Astrocyte of the hippocampus (primary cell): ENCODE measurements around the gene PARP4.
"Not testable (repeated sequence)": the region's sequence is repeated elsewhere in the genome, so short reads cannot be mapped to it uniquely, and the experiment has no call there.

Experiments
- DNase-seq: peaks from one replicate; pipeline ENCODE4 v3.0.0; 2011; ENCODE audit warnings: low read depth, low spot score

Gene PARP4

DNA sequence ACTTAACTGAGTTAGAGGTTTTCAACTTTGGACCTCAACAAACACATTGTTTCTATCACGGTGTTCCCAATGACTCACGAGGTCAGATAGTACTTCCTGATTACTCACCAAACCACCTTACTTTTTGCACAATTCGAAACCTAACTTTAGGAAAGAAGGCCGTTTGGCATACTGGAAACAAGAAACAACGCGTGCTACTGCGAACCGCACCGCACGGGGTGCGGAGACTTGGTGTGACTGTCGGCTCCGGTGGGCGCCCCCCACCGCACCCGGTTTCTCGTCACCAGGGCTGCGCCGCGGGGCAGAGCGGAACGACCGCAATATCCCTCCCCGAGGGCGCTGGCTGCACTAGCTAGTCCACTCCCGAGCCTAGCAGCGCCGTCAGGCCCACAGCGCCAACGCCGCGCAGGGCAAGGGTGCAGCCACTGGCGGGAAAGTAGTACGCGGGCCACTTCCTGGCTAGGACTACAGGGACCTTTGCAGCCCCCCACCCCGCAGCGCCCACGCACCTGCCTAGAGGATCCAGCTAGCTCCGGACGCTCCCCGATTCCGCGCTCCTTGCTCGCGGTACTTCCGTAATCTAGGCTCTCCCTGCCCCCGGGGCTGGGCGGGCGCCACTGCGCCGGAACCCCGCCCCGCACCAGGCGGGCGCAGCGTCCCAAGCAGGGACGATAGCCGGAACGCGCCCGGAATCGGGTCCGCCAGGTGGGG is at the start of gene PARP4:
PARP4 (minus strand) TSS at position 582 of the 711 bp plus-strand sequence. CDS start 9,002 bp downstream, outside the sequence.
- peak; percentile 92 for DNase-seq

DNA sequence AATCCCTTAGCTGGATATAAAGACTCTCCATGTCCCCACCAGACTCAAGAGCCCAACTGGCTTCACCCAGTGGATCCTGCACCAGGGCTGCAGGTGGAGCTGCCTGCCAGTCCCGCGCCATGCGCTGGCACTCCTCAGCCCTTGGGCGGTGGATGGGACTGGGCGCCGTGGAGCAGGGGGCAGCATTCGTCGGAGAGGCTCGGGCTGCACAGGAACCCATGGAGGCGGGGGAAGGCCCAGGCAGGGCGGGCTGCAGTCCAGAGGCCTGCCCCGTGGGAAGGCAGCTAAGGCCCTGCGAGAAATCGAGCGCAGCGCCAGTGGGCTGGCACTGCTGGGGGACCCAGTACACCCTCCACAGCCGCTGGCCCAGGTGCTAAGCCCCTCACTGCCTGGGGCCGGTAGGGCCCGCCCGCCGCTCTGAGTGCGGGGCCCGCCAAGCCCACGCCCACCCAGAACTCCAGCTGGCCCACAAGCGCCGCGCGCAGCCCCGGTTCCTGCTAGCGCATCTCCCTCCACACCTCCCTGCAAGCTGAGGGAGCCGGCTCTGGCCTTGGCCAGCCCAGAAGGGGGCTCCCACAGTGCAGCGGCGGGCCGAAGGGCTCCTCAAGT is 48.1 kb upstream of the PARP4 start:
- not testable (repeated sequence) for DNase-seq

DNA sequence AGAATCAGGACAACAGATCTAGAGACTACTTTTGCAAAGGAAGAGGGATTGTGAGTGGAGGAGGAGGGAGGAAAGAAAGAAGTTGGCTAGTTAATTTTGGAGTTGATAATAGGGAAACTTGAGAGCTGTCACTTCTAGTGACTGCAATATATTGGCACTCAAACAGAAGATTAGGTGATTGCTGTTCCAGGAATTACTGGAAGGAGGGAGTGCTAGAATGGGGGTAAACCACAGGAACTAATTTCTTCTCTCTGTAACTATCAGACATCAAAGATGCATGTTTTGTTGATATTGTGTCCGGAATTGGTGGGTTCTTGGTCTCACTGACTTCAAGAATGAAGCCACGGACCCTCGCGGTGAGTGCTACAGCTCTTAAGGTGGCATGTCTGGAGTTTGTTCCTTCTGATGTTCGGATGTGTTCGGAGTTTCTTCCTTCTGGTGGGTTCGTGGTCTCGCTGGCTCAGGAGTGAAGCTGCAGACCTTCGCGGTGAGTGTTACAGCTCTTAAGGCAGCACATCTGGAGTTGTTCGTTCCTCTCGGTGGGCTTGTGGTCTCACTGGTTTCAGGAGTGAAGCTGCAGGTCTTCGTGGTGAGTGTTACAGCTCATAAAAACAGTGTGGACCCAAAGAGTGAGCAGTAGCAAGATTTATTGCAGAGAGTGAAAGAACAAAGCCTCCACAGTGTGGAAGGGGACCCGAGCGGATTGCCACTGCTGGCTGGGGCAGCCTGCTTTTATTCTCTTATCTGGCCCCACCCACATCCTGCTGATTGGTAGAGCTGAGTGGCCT is 47.0 kb upstream of the PARP4 start:
- not testable (repeated sequence) for DNase-seq

DNA sequence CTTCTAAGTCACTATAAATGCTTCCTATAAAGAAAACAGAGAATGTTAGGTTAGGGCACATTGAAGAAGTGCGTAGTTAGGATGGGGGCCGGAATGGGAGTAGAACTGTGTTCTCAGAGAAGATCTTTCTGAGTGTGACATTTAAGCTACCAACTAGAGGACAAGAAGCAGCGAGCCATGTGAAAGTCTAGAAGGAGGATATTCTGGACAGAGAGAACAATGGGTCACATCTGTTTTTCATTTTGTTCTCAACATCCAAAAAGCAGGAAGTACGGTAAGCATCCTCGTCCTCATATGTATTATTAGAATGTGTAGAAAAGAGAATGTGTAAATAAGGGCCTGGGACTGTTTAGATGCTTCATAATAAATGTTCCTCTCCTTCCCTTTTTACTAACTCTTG is 44.5 kb upstream of the PARP4 start:
- no peak for DNase-seq

DNA sequence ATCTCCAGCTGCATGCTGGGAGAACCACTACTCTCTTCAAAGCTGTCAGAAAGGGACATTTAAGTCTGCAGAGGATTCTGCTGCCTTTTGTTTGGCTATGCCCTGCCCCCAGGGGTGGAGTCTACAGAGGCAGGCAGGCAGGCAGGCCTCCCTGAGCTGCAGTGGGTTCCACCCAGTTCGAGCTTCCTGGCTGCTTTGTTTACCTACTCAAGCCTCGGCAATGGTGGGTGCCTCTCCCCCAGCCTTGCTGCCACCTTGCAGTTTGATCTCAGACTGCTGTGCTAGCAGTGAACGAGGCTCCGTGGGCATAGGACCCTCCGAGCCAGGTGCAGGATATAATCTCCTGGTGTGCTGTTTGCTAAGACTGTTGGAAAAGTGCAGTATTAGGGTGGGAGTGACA is 41.3 kb upstream of the PARP4 start:
- not testable (repeated sequence) for DNase-seq

DNA sequence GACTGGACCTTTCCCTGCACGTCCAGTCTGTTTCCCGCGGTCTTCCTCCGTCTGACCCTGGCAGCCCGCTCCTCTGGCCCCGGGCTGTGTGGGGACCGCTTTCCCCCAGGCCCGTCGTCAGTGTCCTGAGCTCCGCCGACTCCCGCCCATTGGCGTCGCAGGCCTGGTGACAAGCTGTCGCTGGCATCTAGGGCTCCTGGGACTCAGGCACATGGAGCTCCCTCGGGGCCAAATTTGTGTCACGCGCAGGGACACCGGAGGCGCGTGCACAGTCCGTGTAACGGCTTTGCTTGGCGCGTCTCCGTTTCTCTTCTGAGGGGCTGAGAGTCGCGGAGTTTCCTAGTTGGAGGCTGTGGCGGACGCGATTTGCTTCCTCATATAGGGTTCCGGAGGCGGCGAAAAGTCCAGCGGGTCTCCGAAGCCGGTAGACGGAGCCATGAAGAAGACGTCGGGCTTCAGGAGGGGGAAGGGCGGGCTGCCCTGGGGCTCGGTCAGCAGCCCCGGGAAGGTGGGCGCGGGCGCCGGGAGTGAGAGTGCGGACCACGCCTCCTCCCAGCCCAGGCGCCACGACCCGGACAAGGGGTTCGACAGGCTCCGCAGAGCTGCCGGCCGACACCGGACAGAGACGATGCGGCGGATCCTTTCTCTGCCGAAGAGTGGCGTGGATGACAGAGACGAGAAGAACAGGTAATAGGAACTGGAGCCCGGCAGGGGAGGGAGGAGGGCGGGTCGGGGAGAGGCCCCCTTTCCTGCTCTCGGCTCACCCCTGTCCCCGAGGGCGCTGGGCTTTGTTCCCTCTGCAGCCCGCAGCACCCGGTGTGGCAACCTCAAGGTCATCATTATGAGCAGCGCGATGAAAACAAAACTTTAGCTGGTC is 29.1 kb upstream of the PARP4 start:
- DNase-seq = peak; percentile 26

DNA sequence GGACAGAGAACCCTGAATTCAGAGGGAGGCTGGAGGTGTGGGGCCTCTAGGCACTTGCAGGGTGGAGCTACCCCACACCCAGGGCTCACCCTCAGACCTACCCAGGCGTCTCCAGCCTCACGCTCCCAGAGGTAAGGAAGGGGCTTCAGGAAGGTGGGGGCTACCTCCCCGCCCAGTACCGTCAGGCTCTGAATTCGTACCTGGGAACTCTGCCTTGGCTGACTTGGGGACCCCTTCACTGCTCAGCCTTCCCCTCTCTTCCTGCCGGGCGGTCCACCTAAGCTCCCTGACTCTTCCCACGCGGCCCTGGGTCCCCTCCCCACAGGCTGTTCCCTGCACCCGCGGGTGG is 28.5 kb upstream of the PARP4 start:
- no peak for DNase-seq

DNA sequence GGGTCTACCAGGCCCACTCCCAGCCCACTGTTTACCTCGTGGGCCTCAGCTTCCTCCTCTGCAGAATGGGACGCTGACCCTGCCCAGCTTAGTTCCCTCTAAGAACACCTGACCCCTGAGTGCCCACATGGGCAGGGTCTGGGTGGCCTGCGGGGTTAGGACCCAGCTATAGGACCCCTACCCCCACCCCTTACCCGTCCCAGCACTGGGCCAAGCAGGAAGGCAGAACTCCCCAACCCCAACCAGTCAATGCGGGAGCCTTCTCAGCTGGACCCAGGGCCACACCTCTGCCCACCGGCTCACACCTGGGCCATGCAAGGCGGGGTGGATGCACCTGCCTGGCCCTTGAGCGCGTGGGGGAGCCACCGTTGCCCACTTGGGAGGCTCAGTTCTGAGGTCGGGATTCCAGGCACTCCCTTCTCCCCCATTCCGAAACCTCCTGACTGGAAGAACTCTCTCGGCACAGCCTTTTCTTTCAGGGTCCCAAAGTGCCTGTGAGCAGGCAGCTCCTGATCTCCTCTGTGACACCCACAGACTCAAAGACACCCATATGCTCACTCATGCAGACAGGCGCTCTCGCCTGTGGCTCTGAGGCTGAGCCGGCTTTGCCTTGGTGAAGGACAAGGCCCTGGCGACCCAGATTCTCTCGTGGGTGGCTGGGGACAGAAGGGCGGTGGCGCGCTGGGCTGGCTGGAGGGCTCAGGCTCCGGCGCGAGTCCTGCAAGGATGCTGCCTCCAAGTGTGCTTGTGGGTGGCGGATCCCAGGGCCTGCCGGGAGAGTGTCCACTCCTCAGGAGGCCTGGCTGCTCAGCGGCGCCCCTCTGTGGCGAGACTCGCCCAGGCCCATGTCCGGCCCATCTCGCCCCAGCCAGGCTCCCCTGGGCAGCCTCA is 27.9 kb upstream of the PARP4 start:
- DNase-seq = peak; percentile 7

DNA sequence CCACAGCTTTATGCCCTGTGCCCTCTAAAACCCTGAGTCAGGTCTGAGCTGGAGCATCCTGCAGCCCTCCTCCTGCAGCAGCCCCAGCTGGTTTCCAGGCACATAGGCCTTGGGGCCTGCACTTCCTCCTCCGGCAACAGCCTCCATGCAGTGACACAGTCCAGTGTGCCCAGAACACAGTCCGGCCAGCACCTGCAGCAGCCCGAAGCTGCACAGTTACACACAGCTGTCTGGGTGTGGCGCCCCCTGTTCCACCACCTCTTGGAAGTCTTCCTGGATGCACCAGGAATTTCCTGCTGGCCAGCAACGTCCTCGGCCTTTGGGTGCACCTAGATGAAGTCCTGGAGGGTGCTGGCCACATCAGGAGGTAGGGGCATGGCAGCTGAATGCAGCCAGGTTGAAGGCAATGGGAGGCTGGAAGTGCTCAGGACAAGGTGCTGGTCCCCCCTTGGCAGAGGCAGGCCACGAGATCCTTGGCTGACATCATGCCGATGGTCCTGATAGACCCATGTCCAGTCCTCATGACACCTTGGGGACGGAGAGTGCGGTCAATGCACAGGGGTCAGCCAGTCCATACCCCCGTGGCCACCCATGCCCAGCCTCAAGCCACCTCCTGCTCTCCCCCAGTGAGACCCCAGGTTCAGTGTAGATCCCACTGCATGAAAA is 27.1 kb upstream of the PARP4 start:
- no peak for DNase-seq

DNA sequence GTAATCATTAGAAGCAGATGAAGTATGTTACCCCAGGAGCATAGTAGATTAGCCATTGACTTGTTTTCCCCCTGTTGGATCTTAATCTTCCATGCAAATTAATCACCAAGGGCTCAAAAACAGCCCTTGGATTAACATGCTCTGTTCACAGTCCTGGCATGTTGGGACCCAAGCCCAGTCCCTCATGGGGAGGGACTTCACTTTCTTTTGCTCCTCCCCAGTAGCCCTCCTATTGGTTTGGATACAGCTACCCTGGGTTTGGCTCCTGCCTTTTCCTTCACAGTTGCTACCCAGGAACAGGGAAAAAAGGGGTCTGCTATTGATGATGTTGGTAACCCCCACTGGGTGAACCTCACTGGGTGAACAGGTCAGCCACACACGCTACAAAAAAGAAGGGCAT is 16.9 kb upstream of the PARP4 start:
- DNase-seq = no peak

DNA sequence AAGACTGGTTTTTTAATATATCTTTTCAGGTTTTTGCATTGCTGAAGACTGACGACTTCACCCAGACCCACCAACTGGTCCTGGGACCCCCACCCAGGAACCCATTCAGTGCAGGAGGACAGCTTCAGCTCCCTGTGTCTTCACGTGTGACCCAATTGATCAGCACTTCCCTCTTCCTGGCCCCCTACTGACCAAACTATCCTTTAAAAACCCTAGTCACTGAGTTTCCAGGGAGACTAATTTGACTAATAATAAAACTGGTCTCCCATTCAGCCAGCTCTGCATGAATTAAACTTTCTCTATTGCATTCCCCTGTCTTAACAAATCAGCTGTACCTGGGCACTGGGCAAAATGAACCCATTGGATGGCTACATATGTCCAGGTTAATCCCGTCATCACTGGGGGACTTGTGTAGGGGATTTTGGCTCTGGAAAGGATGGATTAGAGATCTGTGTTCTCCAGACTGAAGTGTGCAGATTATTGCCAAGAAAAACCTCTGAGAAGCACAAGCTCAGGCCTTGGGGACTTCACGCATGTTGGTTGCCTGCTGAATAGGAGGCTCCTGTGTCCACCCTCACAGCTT is 16.3 kb upstream of the PARP4 start:
- no peak for DNase-seq

DNA sequence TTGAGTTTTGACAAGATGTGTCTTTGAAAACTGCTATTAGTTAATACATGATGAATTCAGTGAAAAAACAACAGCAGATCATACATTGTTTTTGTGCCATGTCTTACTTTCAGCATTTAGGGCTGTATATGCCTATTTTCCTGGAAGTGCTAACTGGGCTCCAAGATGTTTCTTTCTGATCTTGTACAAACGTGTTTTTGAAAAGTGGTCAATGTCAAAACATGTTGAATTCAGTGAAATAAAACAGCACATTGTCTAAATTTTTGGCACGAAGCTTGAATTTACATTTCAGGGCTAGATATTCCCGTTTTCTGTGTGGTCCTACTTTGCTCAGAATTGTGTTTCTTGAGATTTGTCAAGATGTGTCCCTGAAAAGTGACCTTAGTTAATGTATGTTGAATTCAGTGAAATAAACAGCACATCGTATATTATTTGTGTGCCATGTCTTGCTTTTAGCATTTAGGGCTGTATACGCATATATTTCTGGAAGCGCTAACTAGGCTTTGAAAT is 14.7 kb upstream of the PARP4 start:
- DNase-seq = no peak

DNA sequence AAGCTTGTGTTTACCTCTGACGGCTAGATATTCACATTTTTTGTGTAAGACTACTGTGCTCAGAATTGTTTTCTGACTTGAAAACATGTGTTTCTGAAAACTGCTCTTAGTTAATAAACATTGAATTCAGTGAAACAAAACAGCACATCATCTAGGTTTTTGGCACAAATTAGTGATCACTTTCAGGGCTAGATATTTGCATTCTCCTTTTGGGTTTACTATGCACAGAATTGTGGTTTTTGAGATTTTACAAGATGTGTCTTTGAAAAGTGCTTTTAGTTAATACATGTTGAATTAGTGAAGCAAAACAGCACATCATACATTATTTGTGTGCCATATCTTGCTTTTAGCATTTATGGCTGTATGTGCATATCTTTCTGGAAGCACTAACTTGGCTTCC is 8.2 kb upstream of the PARP4 start:
- no peak for DNase-seq

DNA sequence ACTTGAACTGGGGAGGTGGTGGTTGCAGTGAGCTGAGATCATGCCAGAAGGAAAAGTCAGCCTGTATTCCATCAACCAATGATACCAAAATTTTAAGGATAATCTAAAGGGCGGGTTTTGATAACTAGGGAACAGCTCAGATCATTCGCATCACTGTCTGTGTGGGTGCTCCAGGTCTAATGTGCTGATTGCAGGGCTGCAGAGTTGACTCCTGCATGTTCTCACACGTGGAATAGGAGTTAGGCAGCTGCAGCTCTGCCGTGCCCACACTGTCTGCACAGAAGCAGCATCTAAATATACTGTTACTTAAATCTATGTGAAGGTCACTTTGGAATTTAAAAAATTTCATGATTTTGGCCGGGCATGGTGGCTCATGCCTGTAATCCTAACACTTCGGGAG is 4.3 kb upstream of the PARP4 start:
- DNase-seq = no peak

DNA sequence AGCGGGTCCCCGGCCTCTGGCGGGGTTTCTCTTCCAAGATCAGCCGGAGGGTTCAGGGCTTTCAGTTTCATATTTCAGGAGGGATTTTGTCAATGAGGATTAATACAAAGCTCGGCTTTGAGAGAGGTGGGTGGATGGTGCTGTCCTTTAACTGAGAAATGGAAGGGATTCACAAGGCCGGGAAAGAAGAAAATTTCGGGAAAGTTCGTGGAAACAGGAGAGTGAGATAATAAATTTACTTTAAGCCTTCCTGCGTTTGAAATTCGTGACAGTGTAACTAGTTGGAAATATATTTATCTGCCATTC is 283 bp upstream of the PARP4 start:
- DNase-seq = no peak

DNA sequence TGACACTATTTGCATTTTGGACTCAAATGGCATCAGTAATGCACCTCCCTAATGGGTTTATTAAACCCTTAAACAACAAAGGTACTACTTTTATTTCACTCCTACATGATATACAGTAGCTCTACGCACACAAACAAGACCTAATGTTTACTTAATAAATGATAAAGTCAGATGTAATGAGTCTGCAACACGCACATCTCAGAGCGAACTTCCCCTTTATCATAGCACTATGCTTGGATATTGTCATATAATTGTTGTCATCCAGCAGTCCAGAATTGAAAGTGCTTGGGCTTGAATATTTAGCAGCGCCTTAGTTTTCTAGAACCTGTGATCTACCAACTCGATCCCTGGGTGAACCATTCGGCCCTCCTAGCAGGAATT is 772 bp downstream of the PARP4 start:
- DNase-seq = no peak

DNA sequence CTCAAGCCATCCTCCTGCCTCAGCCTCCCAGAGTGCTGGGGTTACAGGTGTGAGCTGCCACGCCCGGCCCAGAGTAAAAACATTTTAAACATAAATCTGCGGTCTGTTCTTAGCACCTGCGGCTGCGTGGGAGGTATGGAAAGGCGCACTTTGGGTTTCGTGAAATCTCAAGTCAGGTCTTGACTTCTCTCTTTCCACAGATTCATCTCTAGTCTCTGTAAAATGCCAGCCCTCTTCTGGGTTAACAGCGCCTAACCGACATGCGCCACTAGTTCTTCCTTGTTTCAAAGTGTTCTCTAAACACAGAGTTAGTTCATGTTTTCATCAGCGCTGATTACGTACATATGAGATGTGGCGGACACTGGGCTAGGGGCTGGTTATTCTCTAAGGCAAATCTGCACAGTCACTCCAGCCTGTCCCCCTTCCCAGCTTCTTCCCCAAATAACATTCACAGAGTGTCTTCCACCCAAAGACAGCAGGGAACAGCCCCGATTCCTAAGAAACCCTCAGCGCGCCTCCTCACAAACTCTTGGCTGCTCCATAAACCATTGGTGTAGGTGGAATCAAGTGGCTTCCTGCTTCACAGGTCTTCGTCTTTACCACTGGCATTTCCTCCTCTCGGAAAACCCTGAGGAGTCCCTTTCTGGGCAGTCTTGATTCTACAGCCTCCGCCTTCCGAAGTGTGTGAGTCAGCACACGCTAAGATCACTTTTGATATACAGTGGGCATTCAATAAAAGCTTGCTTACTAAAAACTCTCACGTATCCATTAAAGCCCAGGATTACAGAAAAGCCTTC is 1.4 kb downstream of the PARP4 start:
- peak; percentile 89 for DNase-seq

DNA sequence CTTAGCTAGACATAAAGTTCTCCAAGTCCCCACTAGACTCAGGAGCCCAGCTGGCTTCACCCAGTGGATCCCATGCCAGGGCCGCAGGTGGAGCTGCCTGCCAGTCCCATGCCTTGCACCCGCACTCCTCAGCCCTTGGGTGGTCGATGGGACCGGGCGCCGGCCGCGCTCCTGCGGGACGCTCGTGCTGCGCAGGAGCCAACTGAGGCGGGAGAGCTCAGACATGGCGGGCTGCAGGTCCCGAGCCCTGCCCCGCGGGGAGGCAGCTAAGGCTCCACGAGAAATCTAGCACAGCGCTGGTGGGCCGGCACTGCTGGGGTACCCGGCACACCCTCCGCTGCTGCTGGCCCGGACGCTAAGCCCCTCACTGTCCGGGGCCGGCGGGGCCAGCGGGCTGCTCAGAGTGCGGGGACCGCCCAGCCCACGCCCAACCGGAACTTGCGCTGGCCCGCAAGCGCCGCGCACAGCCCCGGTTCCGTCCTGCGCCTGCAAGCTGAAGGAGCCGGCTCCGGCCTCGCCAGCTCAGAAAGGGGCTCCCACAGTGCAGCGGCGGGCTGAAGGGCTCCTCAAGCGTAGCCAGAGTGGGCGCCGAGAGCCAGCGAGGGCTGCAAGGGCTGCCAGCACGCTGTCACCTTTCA is 5.8 kb downstream of the PARP4 start:
- DNase-seq = no peak

DNA sequence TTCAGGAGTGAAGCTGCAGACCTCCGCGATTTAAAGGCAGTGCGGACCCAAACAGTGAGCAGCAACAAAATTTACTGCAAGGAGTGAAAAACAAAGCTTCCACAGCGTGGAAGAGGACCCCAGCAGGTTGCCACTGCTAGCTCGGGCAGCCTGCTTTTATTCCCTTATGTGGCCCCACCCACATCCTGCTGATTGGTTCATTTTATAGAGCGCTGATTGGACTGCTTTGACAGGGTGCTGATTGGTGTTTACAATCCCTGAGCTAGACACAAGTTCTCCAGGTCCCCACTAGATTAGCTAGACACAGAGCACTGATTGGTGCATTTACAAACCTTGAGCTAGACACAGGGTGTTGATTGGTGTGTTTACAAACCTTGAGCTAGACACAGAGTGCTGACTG is 6.3 kb downstream of the PARP4 start:
- DNase-seq = not testable (repeated sequence)
